Activated CD8-positive, alpha-beta memory T cell treated with anti-CD3 and anti-CD28 coated beads, Interleukin-2, amount 50 U/mL, for 48 hours (primary cell): ENCODE data around the gene PAPSS2.

Source experiments
- DNase-seq: peaks from one replicate; pipeline ENCODE4 v3.0.0-alpha.2; 2020

Gene PAPSS2

DNA sequence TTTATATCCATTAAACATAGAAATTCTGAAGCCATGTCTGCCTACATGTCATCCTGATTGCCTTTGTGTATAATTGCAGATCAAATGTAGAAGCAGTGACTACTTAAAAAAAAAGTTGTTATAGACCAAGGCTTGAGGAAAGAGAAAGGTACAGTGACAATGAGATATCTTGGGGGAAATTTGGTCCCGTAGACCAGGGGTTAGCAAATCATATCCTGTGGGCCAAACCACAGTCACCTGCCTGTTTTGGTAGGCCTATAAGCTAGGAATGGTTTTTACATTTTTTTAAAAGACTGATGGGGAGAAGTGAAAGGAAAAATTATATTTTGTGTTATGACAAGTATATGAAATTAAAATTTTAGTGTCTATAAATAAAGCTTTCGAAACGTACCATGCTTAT, 12.9 kb downstream of the PAPSS2 start:
- DNase-seq, result no peak

- DNase-seq, result no peak
Measured at GRCh38 chr10:87674943-87675342, 15.3 kb downstream of the PAPSS2 start.

- no peak for DNase-seq
Measured at GRCh38 chr10:87675396-87676376, 16.0 kb downstream of the PAPSS2 start.

- no peak for DNase-seq
Measured at GRCh38 chr10:87677595-87677994, 17.9 kb downstream of the PAPSS2 start.

- DNase-seq, result no peak
Measured at GRCh38 chr10:87678302-87678701, 18.6 kb downstream of the PAPSS2 start.

- DNase-seq, result no peak
Measured at GRCh38 chr10:87683356-87683755, 23.7 kb downstream of the PAPSS2 start.

- no peak for DNase-seq
Measured at GRCh38 chr10:87684001-87684638, 24.4 kb downstream of the PAPSS2 start.

- DNase-seq, result no peak
Measured at GRCh38 chr10:87685832-87686574, 26.3 kb downstream of the PAPSS2 start.

DNA sequence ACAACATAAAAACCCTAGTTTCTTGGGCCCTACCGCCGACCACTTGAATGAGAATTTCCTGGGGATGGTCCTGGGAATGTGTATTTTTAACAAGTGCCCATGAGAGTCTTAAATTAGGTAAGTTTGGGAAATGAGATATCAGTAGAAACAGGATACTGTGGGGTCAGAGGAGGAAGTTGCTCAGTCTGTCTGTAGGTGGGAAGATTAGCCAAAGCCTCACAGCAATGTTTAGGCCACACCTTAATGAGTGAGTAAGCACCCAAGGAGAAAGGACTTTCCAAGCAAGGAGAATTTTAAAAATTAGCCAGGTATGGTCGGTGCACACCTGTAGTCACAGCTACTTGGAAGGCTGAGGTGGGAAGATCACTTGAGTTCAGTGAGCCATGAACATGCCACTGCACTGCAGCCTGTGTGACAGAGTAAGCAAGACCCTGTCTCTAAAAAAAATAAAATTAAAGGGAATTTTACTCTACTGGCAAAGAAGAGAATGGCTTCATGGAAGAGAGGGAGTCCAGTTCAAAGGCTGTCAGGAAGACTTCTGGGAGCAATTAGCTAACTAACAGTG, 31.9 kb downstream of the PAPSS2 start:
- DNase-seq, result no peak

DNA sequence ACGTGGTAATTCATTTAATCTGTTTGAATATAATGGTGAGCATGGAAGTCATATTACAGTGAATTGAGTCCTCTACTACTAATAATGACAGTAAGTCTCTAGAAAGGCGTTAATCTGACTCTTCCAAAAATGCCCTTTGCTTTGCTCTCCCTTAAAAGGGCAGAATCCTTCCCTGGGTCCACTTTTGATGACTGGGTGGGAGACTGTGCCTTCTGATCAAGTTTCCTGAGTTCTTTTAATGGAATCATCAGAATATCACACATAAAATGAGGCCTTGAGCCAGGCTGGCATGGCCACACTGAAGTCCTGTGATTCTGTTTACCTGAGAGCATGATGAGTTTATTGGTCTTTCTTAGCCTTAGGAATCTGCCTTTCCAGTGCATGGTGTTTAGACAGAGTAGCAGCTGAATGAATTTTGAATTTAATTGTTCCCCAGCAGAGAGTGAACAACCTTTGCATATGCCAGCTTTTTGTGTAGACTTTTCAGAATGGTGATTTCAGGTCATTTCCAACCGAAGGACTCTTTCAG, 33.3 kb downstream of the PAPSS2 start:
- no peak for DNase-seq

DNA sequence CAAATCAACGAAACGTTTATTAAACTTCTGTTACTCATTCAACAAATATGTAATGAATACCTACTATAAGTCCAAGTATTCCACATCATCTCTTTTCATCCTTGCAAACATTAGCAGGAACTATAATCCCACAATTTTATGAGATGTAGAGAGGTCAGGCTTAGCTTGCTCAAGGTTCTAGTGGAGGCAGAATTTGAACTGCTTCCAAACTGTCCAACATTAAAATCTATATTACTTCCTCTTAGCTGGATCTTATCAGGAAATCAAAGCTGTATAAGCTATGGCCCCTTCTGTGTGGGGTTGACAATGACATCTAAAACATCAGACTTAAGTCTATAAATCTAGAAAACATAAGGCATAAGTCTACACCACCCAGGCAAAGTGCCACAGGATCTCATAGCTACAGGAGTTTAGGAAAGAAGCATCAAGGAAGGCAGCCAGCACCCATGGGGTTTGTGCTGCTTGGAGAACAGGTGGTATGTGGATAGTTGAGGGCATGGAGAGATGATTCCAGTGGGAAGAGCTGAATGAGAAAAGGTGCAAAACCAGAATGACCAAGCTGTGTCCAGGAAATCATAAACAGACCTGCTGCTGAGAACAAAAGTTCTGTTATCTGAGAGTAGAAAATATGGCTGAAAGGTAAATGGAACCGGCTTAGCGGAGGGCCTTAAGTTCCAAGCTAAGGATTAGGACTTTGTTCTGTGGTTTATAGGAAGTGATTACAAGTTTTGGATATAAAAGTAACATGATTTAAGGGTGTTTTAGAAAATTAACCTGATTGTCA, 34.5 kb downstream of the PAPSS2 start:
- no peak for DNase-seq

- no peak for DNase-seq
Measured at GRCh38 chr10:87695074-87695473, 35.4 kb downstream of the PAPSS2 start.

- no peak for DNase-seq
Measured at GRCh38 chr10:87696922-87697745, 37.5 kb downstream of the PAPSS2 start.

- no peak for DNase-seq
Measured at GRCh38 chr10:87700031-87700796, 40.5 kb downstream of the PAPSS2 start.

DNA sequence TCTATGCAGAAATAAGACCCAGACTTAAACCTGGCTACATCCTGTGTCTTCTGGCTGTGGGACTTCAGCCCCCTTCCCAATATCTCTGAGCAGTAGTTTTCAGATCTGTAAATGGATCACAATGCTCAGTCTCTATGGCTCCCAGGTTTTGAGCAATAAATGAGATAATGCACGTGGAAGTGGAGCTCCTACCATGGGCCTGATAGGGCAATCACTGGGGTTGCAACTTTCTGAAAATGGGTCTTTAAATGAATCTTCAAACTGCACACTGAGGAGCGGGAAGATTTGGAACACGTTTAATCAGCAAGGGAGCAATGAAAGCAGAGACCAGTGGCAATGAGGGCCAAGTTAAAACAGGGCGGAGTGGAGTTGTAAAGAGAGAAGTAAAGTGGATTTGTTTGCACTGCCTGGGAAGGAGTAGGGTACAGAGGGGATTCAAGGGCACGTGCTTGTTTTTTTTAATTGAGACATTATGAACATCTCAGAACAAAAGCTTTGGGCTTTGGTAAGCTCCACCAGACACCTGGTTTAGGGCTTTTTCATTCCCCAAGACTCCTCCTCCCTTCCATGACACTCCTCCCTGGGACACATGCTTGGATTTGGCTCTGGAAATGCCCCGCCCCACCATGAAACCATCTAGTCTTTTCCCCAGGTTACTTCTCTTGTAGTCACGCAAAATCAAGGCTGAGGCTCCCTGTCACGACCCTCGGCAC, 42.7 kb downstream of the PAPSS2 start:
- DNase-seq, result no peak

GRCh38 chr10:87702973-87703294, 43.3 kb downstream of the PAPSS2 start:
- no peak for DNase-seq

GRCh38 chr10:87703771-87704170, 44.1 kb downstream of the PAPSS2 start:
- DNase-seq, result no peak

DNA sequence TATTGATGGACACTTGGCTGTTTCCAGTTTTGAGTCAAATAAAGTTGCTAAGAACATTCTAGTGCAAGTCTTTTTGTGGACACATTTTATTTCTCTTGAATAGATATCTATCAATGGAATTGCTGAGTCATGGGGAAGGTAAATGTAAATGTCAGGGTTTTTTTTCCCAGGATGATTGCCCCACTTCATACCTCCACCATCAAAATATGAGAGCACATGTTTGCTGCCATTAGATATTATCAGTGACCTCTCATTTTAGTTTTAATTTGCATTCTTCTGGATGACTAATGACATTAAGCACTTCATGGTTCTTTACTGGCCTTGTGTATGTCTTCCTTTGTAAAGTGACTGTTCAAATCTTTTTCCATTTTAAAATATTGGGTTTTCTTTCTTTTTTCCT, 45.7 kb downstream of the PAPSS2 start:
- DNase-seq, result no peak

GRCh38 chr10:87706731-87707130, 47.1 kb downstream of the PAPSS2 start:
- no peak for DNase-seq

- DNase-seq, result no peak
Measured at GRCh38 chr10:87707254-87707653, 47.6 kb downstream of the PAPSS2 start.
